DMS114 treated with DMSO at 0.1 percent for 48 hours (cell line): ENCODE measurements around the gene GPALPP1.
A peak's percentile ranks its signal among the peaks of the same experiment; 100 is the strongest.
"Not testable (repeated sequence)": the region's sequence is repeated elsewhere in the genome, so short reads cannot be mapped to it uniquely, and the experiment has no call there.

Experiments
- DNase-seq: peaks from one replicate; lab custom pipeline; 2025; ENCODE audit not compliant: unreplicated experiment; lab: John Stamatoyannopoulos, UW

GPALPP1 gene

GRCh38 chr13:45004096-45004495, 14.8 kb downstream of the GPALPP1 start:
- no peak for DNase-seq

- no peak for DNase-seq
Observed at GRCh38 chr13:45007225-45007624, 17.9 kb downstream of the GPALPP1 start.

- no peak for DNase-seq
Observed at GRCh38 chr13:45007823-45008222, 18.5 kb downstream of the GPALPP1 start.

- DNase-seq, result no peak
Observed at GRCh38 chr13:45011198-45011597, 21.9 kb downstream of the GPALPP1 start.

- DNase-seq, result no peak
Observed at GRCh38 chr13:45015300-45015699, 26.0 kb downstream of the GPALPP1 start.

GRCh38 chr13:45016792-45017425, 27.6 kb downstream of the GPALPP1 start:
- DNase-seq, result no peak

- DNase-seq, result not testable (repeated sequence)
Observed at GRCh38 chr13:45019981-45020380, 30.6 kb downstream of the GPALPP1 start.

- no peak for DNase-seq
Observed at GRCh38 chr13:45021250-45021649, 31.9 kb downstream of the GPALPP1 start.

GRCh38 chr13:45024847-45025246, 35.5 kb downstream of the GPALPP1 start:
- DNase-seq, result no peak

GRCh38 chr13:45034342-45034741, 45.0 kb downstream of the GPALPP1 start:
- DNase-seq, result no peak

- DNase-seq, result no peak
Observed at GRCh38 chr13:45036206-45036605, 46.9 kb downstream of the GPALPP1 start.

GRCh38 chr13:45040173-45040572, 50.8 kb downstream of the GPALPP1 start:
- DNase-seq, result no peak

- DNase-seq, result no peak
Observed at GRCh38 chr13:45040622-45041021, 51.3 kb downstream of the GPALPP1 start.

GRCh38 chr13:45042539-45042938, 53.2 kb downstream of the GPALPP1 start:
- DNase-seq, result no peak

- DNase-seq, result no peak
Observed at GRCh38 chr13:45046445-45046844, 57.1 kb downstream of the GPALPP1 start.

- peak; percentile 46 for DNase-seq
Observed at GRCh38 chr13:45047394-45048310, 58.3 kb downstream of the GPALPP1 start.

GRCh38 chr13:45048890-45049407, 59.6 kb downstream of the GPALPP1 start:
- no peak for DNase-seq

GRCh38 chr13:45049478-45049877, 60.1 kb downstream of the GPALPP1 start:
- no peak for DNase-seq

GRCh38 chr13:45051315-45051714, 62.0 kb downstream of the GPALPP1 start:
- DNase-seq, result no peak

GRCh38 chr13:45055198-45055901, 66.0 kb downstream of the GPALPP1 start:
- no peak for DNase-seq

- no peak for DNase-seq
Observed at GRCh38 chr13:45055902-45056648, 66.7 kb downstream of the GPALPP1 start.
